Stimulated activated CD8-positive, alpha-beta memory T cell treated with anti-CD3 and anti-CD28 coated beads, Interleukin-15, amount 100 ng/mL, for 4 hours (primary cell): ENCODE data around the gene PTTG1IP.

Experiments used
- DNase-seq, 2 donors: peaks; one replicate each; pipeline ENCODE4 v3.0.0-alpha.2; 2020; ENCODE audit warnings: low read depth in 2 of 2

The PTTG1IP gene

GRCh38 chr21:44896561-44897286, 23.2 kb upstream of the PTTG1IP start:
- DNase-seq, result no peak

- DNase-seq, result no peak
These were observed 22.4 kb upstream of the PTTG1IP start for GRCh38 chr21:44895859-44896258.

- no peak for DNase-seq
These were observed 21.3 kb upstream of the PTTG1IP start for GRCh38 chr21:44894687-44895302.

- DNase-seq, result no peak
These were observed 20.6 kb upstream of the PTTG1IP start for GRCh38 chr21:44893948-44894656.

- no peak for DNase-seq
These were observed 19.7 kb upstream of the PTTG1IP start for GRCh38 chr21:44893278-44893556.

- peak; percentile 54 to 58 for DNase-seq
These were observed 19.2 kb upstream of the PTTG1IP start for GRCh38 chr21:44892536-44893277.

GRCh38 chr21:44892095-44892494, 18.6 kb upstream of the PTTG1IP start:
- no peak for DNase-seq

GRCh38 chr21:44891631-44892031, 18.1 kb upstream of the PTTG1IP start:
- no peak for DNase-seq

GRCh38 chr21:44890961-44891541, 17.6 kb upstream of the PTTG1IP start:
- no peak for DNase-seq

- no peak for DNase-seq
These were observed 16.9 kb upstream of the PTTG1IP start for GRCh38 chr21:44890338-44890931.

- DNase-seq, result no peak
These were observed 16.3 kb upstream of the PTTG1IP start for GRCh38 chr21:44889625-44890337.

- DNase-seq, result no peak
These were observed 15.4 kb upstream of the PTTG1IP start for GRCh38 chr21:44888581-44889550.

- DNase-seq, result no peak
These were observed 14.5 kb upstream of the PTTG1IP start for GRCh38 chr21:44887807-44888580.

- DNase-seq, result no peak
These were observed 13.8 kb upstream of the PTTG1IP start for GRCh38 chr21:44887126-44887806.

GRCh38 chr21:44886113-44887075, 12.9 kb upstream of the PTTG1IP start:
- DNase-seq, result no peak

GRCh38 chr21:44885615-44886014, 12.1 kb upstream of the PTTG1IP start:
- no peak for DNase-seq

GRCh38 chr21:44884097-44884496, 10.6 kb upstream of the PTTG1IP start:
- DNase-seq, result no peak
